K562 (cell line): ENCODE results near the gene DIS3L2. TPM values are rescaled to one million over a fixed set of nuclear protein-coding genes. Genes with fewer than 3 reads are reported as not detected.

Experiments used
- ZBTB40 ChIP-seq, 2 experiments: fragments of 450-650 bp in 1 of 2; sonication (generic) in 1 of 2; formaldehyde crosslinking in 1 of 2; IDR thresholded peaks; 2 replicates each; pipeline versions ENCODE4 v1.7.1 to v1.9.0; 2016 to 2022; ENCODE audit warnings: inconsistent platforms in 1 of 2, mild to moderate bottlenecking in 1 of 2, missing genetic modification reagents in 1 of 2
- polyA plus RNA-seq, 8 experiments: library from polyadenylated mRNA; depleted of rRNA in 4 of 8; stranded (reverse) in 5 of 8; unstranded in 3 of 8; fragments of >200 nt; fragmentation: Nextera tagmentation in 2 of 8; fragmentation: Illumina TruSeq in 1 of 8; extraction: Ambion mirVana in 2 of 8; extraction: Trizol in 1 of 8; gene quantifications; 2 replicates each; pipeline versions ENCODE4 v1.2.1 to v1.2.3, GENCODE V29; 2011 to 2014; ENCODE audit warnings: inconsistent platforms in 1 of 8, missing spikeins in 1 of 8
- total RNA-seq, 7 experiments: library from RNA; depleted of rRNA in 6 of 7; stranded (reverse); fragments of >200 nt in 6 of 7; fragmentation: Illumina TruSeq in 2 of 7; extraction: Trizol in 2 of 7; gene quantifications; 2 replicates each; pipeline versions ENCODE4 v1.2.1 to v1.2.3, GENCODE V29; 2011 to 2021; ENCODE audit warnings: low replicate concordance in 1 of 7

DIS3L2 gene
- total and polyA plus RNA-seq, 9 of the 15 experiments (the other 6 are each of a cell fraction or from before 2014, with no cell fraction given): 1.5 to 19.2 (median 11.2) TPM

GRCh38 chr2:232219932-232220331 lies 258.4 kb downstream of the DIS3L2 start (continued):
- TF ChIP-seq ZBTB40 (IDR thresholded peaks at IDR 0.05) (no peak), ZBTB40 (CRISPR knock-in tag; IDR thresholded peaks at IDR 0.05) (no peak)
